GM13976 (cell line): ENCODE results near the gene RPS16.

Source experiments
- DNase-seq: peaks from one replicate; pipeline ENCODE4 v3.0.0; 2012; ENCODE audit warnings: low spot score
- in situ Hi-C: fragments of 300-500 bp; cut with MboI; formaldehyde crosslinking; loops from one replicate; pipeline ENCODE4 v1.12.0; 2022; ENCODE audit warnings: low sequenced_read_pairs, mixed read lengths, inconsistent platforms; ENCODE audit not compliant: unreplicated experiment
- TF ChIP-seq, protein P1 (sequence below): IDR thresholded peaks from 2 replicates; pipeline ENCODE4 v1.5.1; 2012; ENCODE audit warnings: borderline replicate concordance, mild to moderate bottlenecking; ENCODE audit not compliant: insufficient read depth; ENCODE audit errors: extremely low read depth, missing control alignments, control extremely low read depth

RPS16 gene

DNA sequence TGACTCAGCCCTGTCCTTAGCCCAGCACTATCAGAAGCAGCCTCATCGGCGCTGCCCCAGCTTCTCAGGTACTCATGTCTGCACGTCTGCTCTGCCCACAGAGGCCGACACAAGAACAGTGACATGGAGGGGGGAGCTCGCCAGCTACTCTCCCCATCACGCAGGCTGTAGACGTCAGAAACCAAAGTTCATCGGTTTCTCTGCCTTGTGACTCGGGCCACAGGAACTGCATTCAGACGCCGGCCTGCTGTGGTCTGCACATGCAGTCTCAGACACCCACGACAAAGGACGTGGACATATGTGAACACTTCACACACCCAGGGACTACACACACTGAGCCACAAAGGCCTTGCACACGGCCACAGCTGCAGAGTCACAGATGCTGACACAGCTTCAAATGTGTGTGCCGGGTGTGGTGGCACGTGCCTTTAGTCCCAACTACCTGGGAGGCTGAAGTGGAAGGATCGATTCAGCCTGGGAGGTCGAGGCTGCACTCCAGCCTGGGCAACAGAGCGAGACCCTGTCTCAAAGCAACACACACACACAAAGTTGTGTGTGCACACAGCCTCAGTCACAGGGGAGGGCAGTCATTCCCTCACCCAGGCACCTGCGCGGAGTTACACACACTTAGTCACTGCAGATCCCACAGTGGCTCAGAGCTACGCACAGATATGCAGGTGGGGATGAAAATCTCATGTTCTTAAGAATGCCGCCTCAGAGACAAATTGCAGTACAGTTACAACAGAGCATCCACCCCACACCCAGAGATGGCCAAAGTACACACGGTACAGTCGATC, 34.0 kb downstream of the RPS16 start:
- in situ Hi-C loops = no loop called here
- DNase-seq = peak; percentile 75
- TF ChIP-seq, protein P1, sequence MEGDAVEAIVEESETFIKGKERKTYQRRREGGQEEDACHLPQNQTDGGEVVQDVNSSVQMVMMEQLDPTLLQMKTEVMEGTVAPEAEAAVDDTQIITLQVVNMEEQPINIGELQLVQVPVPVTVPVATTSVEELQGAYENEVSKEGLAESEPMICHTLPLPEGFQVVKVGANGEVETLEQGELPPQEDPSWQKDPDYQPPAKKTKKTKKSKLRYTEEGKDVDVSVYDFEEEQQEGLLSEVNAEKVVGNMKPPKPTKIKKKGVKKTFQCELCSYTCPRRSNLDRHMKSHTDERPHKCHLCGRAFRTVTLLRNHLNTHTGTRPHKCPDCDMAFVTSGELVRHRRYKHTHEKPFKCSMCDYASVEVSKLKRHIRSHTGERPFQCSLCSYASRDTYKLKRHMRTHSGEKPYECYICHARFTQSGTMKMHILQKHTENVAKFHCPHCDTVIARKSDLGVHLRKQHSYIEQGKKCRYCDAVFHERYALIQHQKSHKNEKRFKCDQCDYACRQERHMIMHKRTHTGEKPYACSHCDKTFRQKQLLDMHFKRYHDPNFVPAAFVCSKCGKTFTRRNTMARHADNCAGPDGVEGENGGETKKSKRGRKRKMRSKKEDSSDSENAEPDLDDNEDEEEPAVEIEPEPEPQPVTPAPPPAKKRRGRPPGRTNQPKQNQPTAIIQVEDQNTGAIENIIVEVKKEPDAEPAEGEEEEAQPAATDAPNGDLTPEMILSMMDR = no peak

DNA sequence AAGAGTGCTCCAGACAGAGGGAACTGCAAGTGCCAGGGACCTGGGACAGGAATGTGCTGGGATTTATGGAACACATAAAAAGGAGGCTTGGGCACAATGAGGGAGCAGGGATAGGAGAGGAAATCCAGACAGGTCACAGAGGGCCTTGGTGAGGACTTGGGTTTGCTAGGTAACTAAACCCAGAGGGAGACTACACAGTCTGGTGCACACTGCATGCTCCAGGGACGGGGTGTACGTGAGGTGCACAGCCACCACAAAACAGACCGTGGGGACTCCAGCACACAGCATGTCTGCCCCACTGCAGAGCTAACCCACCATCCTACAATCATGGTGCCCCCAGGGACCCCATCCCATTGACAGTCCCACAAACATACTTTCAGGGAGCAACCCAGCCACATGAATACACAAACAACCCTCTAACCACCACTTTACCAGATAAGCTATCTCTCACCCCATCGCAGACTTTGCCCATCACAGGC, 34.6 kb downstream of the RPS16 start:
- no peak for DNase-seq
- TF ChIP-seq, protein P1 = no peak
- in situ Hi-C loops = no loop called here

DNA sequence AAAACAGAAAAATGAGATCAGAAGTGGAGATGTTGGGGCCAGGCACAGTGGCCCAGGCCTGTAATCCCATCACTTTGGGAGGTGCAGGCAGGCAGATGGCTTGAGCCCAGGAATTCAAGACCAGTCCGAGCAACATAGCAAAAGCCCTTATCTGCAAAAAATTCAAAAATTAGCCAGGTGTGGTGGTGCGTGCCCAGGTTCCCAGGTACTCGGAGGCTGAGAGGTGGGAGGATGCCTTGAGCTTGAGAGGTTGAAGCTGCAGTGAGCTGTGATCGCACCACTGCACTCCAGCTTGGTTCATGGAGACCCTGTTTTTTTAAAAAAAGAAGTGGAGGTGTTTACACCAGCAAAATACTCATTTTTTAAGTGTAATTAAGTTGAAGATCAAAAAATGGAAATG, 35.7 kb downstream of the RPS16 start:
- TF ChIP-seq, protein P1 = no peak
- no peak for DNase-seq
- in situ Hi-C loops = no loop called here

DNA sequence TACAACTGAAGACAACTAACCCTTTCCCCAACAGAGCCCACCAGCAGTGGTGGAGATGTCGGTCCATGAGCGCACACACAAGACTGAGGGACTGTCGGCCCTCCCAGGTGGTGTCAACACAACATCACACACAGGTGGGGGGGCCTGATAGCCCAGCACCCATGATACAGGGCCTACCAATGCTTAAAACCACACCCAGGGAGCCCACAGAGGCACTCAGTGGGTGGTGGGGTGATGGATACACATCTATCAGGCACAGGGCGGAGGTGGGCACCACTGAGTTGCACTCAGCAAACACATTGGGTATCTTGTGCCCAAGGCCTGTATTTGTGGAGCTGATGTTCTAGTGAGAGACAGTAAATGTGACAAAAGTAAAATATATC, 36.1 kb downstream of the RPS16 start:
- in situ Hi-C loops = no loop called here
- DNase-seq = no peak
- TF ChIP-seq, protein P1 = no peak

DNA sequence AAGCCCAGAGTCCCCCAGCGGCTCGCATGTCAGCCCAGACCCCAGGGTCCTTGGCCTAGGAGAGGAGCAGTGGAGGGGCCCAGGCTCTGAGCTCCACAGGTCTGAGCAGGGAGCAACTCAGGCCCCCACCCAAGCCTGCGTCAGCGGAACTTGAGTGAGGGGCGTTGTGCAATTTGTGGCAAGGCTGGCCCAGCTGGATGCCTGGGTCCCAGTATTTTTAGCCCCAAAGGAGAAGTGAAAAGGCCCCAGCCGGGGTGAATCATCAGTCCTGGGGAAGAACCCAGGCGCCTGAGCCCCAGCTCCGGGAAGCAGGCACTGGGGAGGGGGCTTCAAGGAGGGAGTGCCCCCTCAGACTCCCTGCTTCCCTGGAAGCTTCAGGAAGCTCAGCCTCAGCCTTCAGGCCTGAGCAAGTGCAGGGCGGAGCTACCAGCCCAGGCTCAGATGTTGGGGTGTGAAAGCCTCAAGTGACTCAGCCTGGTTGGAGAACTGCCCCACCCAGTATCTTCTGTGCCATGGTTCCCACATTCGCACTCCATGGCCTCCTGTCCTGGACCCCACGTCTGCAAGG, 37.4 kb downstream of the RPS16 start:
- TF ChIP-seq, protein P1 = no peak
- in situ Hi-C loops = no loop called here
- DNase-seq = peak; percentile 61

DNA sequence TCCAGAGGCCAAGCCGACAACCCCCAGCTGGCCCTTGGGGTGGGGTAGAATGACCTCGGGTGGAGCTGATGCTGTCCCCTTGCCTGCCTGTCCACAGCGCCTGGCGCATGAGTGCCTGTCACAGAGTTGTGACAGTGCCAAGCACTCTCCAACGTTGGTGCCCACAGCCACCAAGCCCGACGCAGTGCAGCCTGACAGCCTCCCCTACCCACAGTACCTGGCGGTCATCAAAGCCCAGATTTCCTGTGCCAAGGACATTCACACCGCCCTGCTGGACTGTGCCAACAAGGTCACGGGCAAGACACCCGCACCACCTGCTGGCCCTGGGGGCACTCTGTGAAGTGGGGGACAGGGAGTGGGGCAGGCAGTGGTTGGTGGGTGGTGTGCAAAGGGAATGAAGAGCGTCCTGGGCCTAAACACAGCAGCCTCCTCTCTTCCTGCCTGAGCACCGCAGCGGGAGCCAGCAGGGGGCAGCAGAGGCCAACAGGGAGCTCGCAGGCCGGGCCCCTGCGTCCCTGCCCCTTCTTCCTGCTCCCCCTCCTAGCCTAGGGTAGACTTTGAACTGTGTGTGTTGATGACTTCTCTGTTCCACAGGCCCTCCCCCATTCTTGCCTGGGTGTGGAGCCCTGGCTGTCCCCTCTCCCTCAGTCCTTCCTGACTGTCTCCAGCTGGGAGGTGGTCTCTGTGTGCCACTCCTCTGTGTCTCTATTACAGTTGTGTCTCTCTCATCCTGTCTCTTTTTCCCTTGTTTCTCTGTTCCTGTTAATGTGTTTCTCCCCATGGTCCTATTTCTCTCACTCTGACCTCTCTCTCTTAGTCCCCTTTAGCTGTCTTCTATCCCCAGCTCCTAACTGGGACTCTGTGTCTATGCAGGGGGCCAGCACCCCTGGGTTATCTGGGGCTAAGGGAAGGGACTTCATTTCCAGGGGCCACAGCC, 38.1 kb downstream of the RPS16 start:
- peak; percentile 93 for DNase-seq
- in situ Hi-C loops = no loop called here
- TF ChIP-seq, protein P1 = peak; percentile 99
